Activated effector memory CD4-positive, alpha-beta T cell treated with Interleukin-2 at 50 U/mL for 16 hours (primary cell): Measurements from ENCODE around the gene ZYG11A.
"Not testable (repeated sequence)": the region's sequence is repeated elsewhere in the genome, so short reads cannot be mapped to it uniquely, and the experiment has no call there.

Experiments
- DNase-seq: peaks from one replicate; pipeline ENCODE4 v3.0.0-alpha.2; 2020

The ZYG11A gene

DNA sequence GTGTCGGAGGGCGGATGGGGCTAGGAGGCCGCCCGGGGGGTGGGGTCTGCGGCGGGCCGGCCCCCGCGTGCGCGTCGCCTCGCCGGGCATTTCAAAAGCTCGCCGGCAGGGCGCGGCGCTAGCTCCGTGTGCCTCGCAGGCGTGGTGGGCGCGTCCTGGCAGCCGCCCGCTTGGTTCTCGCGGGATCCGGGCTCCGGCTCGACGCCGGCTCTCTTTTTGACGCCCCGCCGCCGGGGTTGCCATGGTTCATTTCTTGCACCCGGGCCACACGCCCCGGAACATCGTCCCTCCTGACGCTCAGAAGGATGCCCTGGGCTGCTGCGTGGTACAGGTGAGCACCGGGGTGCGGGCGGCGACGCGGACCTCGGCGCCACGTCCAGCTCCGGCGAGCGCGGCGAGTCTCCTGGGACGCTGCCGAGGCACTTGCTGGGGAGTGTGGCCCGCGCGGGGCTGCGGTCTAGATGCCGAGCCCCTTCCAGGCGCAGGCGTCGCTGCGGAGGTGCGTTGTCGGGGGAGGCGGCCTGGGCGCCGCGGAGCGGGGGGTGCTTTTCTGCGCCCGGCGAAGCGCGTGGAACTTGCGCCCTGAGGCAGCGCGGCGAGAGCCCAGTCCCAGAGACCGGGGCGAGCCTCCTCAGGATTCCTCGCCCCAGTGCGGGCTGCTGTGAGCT lies at the start of gene ZYG11A:
Gene ZYG11A (plus strand): TSS at position 118 of the 668 bp plus-strand sequence. CDS start 124 bp downstream, at position 242.
- DNase-seq: peak; percentile 58

DNA sequence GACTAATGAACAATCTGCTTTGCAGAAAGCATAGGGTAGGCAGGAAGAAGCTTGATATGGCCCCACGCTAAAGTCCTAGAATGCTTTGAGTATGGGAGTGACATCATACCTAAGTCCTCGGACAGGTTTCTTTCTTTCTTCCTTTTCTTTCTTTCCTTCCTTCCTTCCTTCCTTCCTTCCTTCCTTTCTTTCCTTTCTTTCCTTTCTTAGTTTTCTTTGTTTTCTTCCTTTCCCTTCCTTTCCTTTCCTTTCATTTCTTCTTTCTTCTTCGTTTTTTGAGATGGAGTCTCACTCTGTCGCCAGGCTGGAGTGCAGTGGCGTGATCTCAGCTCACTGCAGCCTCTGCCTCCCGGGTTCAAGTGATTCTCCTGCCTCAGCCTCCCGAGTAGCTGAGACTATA lies 48.8 kb upstream of the ZYG11A start:
- DNase-seq: not testable (repeated sequence)

DNA sequence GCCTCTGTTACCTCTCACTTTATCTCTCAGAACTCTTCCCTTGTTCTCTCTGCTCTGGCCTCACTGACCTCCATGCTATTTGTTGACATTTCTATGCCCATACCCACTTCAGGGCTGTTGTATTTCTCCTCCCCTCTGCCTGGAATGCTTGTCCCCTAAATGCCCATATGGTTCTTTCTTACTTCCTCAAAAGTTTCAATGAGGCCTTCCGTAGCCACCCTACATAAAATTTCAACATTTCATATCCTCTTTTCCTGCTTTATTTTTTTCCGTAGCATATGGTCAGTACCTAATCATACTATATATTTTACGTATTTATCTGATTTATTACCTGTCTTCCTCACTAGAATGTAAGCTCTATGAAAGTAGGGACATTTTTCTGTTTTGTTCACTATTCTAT lies 47.1 kb upstream of the ZYG11A start:
- no peak for DNase-seq

DNA sequence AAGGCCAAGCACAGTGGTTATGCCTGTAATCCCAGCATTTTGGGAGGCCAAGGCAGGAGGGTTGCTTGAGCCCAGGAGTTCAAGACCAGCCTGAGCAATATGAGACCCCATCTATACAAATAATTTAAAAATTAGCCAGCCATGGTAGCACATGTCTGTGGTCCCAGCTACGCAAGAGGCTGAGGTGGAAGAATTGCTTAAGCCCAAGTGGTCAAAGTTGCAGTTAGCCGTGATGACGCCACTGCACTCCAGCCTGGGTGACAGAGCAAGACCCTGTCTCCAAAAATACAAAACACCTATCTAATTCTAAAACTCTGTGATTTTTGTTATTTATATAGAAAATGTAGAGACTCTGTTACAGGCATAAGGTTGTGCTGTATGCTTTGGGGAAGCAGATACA lies 44.2 kb upstream of the ZYG11A start:
- DNase-seq: no peak

DNA sequence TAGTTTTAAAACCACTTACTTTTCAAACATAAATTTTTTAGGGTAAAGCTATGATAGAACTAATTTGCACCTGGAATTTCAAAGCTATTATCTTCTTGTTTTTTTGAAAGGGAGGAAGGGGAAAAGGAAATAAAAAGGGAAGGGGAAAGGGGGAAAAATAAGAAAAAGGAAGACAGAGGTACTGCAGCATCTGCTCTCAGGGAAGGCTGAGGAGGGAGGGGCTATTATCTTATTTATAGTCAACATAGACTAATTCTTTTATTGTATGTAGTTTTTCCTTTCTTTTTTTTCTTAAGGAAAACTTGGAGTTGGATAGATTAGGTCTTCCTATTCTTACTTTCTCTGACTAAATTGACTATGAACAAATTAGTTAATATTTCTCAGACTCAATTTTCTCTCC lies 41.5 kb upstream of the ZYG11A start:
- DNase-seq: no peak

DNA sequence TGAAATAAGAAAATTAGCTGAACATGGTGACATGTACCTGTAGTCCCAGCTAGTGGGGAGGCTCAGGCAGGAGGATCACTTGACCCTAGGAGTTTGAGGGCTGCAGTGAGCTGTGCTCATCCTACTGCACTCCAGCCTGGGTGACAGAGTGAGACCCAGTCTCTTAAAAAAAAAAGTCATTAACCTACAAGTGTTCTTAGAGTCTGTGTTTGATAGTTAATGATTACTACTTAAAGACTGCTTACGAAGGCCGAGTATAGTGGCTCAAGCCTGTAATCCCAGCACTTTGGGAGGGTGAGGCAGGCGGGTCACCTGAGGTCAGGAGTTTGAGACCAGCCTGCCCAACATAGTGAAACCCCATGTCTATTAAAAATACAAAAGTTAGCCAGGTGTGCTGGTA lies 38.5 kb upstream of the ZYG11A start:
- DNase-seq: not testable (repeated sequence)

DNA sequence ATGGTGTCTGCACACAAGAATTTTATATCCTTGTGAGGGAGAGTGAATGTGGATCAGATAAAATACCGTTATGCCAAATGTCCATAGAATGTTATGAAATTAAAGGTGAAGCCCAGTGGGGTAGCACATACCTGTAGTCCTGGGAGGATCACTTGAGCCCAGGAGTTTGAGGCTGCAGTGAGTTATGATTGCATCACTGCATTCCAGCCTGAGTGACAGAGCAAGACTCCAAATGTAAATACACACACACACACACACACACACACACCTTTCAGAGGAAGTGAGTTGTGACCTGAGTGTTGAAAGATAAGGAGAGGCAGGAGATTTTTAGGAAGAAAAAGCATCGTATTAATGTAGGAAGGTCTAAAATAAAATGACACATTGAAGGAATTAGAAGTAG lies 28.1 kb upstream of the ZYG11A start:
- no peak for DNase-seq

DNA sequence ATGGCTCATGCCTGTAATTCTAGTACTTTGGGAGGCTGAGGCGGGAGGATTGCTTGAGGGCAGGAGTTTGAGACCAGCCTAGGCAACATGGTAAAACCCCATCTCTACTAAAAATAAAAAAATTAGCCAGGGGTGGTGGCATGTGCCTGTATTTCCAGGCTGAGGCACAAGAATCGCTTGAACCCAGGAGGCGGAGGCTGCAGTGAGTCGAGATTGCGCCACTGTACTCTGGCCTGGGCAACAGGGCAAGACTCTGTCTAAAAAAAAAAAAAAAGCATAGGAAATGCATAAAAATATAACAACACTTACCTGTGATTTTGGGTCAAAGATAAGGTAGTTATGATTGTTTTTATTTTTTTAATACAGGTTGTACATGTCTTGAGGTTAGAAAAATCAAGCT lies 21.7 kb upstream of the ZYG11A start:
- DNase-seq: not testable (repeated sequence)

DNA sequence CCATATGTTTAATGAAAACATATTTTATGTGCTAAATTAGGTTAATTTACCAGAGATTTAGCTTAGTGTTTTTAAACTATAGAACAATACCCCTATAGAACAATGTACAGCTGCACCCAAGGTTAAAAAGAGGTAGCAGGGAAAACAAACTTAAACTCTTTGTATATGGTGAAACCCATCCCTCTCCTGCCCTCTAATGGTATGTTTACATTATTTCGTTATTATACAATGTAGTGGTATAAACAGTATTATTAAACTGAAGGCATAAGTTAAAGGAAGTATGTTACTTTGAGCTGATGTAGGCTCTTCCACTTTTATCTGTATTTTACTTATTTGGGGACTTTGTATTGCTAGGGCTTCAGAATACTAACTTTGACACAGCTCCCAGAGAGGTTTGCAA lies 16.7 kb upstream of the ZYG11A start:
- DNase-seq: no peak

DNA sequence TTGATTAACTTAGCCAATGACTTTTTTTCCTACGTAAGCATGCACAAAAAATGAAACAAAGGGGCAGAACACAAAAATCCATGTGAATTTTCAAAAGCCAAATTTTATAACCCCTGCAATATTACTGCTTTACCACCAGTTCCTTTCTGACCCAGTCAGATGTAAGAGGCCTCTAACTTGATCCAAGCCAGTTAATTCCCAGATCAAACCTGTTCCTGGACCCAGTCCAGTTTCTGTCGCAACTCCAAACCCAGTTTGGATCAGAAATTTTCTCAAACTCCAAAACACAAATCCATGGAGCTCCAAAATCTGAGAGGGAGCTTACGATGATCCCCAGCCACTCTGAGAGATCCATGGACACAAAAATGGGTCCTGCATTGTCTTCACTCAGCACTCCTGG lies 7.8 kb upstream of the ZYG11A start:
- DNase-seq: no peak

DNA sequence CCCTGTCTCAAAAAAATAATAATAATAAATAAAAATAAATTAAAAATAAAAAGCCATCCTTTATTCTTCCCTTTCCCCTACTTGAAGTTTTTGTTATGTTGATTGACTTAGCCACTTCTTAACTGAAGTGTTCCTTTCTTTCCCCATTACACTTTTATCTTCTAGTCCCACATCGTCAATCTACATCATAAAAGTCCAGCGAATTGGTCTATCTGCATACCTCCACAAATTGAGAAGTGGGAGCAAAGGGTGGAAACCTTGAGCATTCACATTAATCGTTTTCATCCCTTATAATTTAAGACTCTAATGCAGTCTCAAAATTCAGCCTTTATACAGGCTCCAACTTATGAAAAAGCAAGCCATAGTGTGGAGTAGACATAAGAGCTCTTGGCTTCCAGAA lies 6.5 kb upstream of the ZYG11A start:
- no peak for DNase-seq

DNA sequence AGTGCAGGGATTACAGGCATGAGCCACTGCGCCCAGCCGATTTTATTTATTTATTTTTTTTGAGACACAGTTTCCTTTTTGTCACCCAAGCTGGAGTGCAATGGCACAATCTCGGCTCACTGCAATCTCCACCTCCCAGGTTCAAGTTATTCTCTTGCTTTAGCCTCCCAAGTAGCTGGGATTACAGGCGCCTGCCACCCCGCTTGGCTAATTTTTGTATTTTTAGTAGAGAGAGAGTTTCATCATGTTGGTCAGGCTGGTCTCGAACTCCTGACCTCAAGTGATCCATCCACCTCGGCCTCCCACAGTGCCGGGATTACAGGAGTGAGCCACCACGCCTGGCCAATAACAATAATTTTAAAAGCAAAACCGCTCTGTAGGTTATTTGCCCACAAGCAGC lies 3.4 kb upstream of the ZYG11A start:
- not testable (repeated sequence) for DNase-seq

DNA sequence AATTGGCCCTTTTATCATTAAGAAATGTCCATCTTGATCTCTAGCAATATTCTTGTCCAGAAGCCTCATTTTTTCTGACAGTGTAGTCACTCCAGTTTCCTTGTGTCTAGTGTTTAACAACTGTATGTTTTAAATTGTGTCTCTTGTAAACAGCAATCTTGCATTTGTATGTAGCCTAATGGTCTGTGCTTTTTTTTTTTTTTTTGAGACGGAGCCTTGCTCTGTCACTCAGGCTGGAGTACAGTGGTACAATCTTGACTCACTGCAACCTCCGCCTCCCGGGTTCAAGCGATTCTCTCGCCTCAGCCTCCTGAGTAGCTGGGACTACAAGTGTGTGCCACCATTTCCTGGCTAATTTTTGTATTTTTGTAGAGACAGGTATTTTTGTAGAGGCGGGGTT lies 2.6 kb downstream of the ZYG11A start:
- not testable (repeated sequence) for DNase-seq

DNA sequence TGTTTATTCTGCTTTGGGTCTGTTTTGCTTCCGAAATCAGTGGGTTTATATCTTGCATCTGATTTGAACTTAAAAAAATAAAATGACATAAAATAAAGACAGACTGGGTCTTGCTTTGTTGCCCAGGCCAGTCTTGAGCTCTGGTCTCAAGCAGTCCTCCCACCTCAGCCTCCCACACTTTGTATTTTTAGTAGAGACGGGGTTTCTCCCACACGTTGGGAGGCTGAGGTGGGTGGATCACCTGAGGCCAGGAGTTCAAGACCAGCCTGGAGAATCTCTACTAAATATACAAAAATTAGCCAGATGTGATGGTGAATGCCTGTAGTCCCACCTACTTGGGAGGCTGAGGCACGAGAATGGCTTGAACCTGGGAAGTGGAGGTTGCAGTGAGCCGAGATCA lies 5.9 kb downstream of the ZYG11A start:
- DNase-seq: no peak

DNA sequence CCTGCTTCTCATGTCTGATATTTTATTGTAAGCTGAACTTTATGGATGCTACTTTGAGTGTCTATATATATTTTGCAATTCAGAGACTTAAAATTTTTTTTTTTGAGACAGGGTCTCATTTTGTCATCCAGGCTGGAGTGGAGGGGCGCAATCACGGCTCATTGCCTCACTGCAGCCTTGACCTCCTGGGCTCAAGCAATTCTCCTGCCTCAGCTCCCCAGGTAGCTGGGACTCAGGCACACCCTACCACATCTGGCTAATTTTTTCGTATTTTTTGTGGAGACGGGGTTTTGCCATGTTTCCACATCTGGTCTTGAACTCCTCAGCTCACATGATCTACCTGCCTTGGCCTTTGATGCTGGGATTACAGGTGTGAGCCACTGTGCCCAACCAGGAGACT lies 8.4 kb downstream of the ZYG11A start:
- DNase-seq: no peak

DNA sequence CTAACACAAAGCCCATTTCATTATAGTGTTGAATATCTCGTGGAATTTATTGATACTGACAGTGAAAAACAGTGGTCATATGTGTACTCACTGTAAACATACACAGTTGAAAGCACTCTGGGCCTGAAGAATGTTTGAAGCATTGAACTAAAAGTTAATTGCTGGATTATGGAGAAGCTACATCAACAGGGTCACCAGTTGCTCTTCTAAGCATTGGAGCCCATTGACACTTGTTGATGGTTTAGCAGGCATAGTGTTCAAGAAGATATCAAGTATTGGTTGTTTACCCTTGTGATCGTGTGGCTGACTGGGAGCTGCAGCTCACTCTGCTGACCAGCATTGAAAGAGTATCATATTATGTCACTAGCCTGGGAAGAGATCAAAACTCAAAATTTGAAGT lies 10.3 kb downstream of the ZYG11A start:
- DNase-seq: no peak

DNA sequence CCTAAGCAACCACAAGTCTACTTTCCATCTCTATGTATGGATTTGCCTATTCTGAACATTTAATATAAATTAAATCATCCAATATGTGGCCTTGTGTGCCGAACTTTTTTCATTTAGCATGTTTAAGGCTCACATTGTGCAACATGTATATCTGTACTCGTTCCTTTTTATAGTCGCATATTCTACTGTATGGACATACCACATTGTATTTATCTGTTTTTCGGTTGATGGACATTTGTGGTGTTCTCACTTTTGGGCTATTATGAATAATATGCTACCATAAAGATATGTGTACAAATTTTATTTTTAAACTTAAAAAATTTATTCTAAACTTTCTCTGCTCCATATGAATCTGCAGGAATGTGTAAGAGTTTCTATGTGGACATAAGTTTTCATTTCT lies 13.0 kb downstream of the ZYG11A start:
- DNase-seq: no peak

DNA sequence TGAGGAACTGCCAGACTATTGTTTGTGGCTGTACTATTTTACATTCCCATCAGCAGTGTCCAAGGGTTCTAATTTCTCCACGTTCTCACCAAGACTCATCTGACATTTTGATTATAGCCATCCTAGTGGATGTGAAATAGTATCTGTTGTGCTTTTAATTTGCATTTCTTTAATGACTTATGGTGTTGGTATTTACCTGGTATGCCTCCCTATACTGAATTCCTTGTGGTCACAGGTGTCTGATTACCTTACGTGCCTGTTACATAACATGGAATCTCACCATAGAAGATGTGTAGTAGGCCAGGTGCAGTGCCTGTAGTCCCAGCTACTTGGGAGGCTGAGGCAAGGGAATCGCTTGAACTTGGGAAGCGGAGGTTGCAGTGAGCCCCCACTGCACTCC lies 13.5 kb downstream of the ZYG11A start:
- no peak for DNase-seq

DNA sequence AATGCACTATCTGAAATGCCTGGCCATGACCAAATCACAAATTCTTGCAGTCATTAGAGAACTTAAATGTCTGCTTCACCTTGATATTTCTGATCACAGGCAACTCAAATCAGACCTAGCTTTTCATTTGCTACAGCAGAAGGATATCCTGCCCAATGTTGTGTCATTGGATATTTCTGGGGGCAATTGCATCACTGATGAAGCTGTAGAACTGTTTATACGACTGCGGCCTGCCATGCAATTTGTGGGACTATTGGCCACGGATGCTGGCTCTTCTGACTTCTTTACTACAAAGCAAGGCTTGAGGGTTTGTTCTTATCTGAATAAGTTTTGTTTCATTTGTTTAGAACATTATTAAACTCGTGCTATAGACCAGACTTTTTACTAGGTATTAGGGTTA lies 14.9 kb downstream of the ZYG11A start:
- no peak for DNase-seq

DNA sequence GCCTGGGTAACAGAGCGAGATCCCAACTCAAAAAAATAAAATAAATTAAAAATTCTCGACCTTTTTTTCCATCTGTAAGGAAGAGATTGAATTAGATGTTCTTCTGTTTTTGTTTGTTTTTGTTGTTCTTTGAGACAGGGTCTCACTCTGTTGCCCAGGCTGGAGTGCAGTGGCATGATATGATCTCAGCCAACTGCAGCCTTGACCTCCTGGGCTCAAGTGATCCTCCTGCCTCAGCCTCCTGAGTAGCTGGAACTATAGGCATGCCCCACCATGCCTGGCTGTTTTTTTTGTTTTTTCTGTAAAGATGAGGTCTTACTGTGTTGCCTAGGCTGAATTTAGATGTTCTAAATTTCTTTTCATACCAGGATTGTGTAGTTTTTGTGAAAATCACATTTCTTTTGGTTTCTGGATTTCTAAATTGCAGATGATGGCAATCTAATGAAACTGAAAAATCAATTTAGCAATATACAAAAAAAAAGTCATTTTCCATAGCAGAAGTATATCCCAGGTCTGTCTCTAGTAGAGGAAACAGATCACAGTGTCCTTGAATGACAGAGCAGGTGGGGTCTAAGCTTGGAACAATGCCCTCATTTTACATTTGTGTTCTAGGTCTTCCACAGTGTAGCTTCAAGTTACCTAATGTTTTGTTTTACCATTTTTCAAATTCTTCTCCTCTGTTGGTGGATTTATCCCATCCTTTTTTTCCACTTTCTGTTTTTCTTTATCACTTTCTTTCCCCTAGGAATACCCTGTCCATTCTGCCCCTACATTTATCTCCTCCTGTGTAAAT lies 20.3 kb downstream of the ZYG11A start:
- DNase-seq: no peak

DNA sequence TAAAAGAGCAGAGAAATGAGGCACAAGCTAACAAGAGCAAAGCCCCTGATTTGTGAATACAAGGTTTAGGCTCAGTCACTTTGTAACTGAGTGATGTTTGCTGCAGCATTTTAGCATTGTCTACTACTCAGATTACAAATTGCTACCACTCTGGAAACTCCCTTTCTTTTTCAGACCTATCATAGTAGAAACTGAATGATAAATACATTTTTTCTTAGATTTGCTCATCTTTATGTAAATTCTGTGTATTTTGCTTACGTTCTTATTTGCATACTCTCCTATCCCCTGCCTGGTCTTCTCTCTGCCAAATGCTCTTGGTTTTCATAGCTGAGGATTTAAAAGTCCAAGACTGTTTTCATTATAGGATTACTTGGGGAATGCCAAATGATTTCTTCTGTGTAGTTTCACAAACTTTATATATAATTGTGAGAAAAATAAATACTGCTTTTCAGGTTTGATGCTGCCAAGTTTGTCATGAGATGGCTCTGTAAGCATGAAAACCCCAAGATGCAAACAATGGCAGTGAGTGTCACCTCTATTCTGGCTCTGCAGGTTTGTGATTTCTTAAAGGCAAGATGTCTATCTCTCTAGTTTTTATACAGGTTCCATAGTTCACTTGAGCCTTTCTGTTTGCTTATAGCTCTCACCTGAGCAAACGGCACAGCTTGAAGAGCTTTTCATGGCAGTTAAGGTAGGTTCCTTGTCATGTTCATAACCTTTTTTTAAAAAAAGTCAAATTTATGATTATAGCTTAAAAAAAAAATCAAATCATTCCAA lies 24.7 kb downstream of the ZYG11A start:
- DNase-seq: no peak

DNA sequence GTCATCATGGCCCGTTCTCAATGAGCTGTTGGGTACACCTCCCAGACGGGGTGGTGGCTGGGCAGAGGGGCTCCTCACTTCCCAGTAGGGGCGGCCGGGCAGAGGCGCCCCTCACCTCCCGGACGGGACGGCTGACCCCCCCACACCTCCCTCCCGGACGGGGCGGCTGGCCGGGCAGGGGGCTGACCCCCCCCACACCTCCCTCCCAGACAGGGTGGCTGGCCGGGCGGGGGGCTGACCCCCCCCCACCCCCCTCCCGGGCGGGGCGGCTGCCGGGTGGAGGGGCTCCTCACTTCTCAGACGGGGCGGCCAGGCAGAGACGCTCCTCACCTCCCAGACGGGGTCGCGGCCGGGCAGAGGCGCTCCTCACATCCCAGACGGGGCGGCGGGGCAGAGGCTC lies 27.2 kb downstream of the ZYG11A start:
- DNase-seq: not testable (repeated sequence)

DNA sequence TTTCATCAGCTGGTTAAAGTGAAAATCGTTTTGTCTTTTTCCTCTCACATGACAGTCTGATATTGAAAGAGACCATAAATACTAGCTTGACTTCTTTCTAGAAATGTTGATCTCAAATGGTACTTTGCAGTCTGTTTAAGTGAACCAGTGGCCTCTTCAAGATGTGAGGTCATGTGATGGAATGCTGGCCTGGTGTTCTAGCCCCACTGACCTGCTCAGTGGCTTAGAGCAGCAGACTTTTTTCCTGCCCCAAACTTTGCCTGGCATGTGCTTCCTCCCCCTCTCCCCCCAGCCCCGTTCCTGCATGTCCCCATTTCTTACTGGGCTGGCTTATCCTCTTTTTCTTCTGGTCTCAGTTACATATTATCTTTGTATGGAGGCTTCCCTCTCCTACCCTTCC lies 34.3 kb downstream of the ZYG11A start:
- no peak for DNase-seq

DNA sequence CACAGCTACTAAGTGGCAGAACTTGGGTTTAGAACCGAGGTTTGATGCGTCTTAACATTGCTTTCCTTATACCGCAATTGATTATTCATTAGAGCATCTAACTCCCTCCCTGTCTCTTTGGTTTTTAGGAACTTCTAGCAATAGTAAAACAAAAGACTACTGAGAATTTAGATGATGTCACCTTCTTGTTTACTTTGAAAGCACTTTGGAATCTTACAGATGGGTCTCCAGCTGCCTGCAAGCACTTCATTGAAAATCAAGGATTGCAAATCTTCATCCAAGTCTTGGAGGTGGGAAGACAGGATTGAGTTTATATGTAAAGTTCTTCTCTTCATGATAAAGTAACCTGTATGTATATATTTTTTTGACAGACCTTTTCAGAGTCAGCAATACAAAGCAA lies 35.0 kb downstream of the ZYG11A start:
- no peak for DNase-seq
